Hematopoietic multipotent progenitor cell treated with erythropoietin and hydrocortisone succinate and interleukin-3 and kit ligand, for 17 days (in vitro differentiated cells): Measurements from ENCODE around the gene MAGEA4.
"Not testable (repeated sequence)": the region's sequence is repeated elsewhere in the genome, so short reads cannot be mapped to it uniquely, and the experiment has no call there.

Source experiments
- DNase-seq: peaks from one replicate; pipeline ENCODE4 v3.0.0-alpha.2; 2015; ENCODE audit warnings: low spot score

MAGEA4 gene

GRCh38 chrX:151912780-151913179 lies at the start of gene MAGEA4:
Gene MAGEA4 (plus strand): TSS chrX:151912889. CDS start chrX:151923665, 10,776 bp downstream.
- DNase-seq, result no peak

GRCh38 chrX:151870602-151871001 lies 42.1 kb upstream of the MAGEA4 start:
- DNase-seq, result no peak

- DNase-seq, result no peak
These were observed 41.4 kb upstream of the MAGEA4 start for GRCh38 chrX:151871244-151871643.

GRCh38 chrX:151873096-151873495 lies 39.6 kb upstream of the MAGEA4 start:
- DNase-seq, result no peak

GRCh38 chrX:151875270-151876026 lies 37.2 kb upstream of the MAGEA4 start:
- no peak for DNase-seq

- no peak for DNase-seq
These were observed 34.1 kb upstream of the MAGEA4 start for GRCh38 chrX:151878574-151878973.

- DNase-seq, result no peak
These were observed 32.8 kb upstream of the MAGEA4 start for GRCh38 chrX:151879856-151880255.

GRCh38 chrX:151880895-151881294 lies 31.8 kb upstream of the MAGEA4 start:
- no peak for DNase-seq

GRCh38 chrX:151889421-151889820 lies 23.3 kb upstream of the MAGEA4 start:
- no peak for DNase-seq

GRCh38 chrX:151896734-151897474 lies 15.8 kb upstream of the MAGEA4 start:
- DNase-seq, result no peak

- DNase-seq, result no peak
These were observed 13.1 kb upstream of the MAGEA4 start for GRCh38 chrX:151899622-151900021.

- DNase-seq, result no peak
These were observed 10.9 kb upstream of the MAGEA4 start for GRCh38 chrX:151901826-151902225.

- DNase-seq, result no peak
These were observed 9.7 kb upstream of the MAGEA4 start for GRCh38 chrX:151902813-151903591.

GRCh38 chrX:151904989-151905388 lies 7.7 kb upstream of the MAGEA4 start:
- DNase-seq, result no peak

- DNase-seq, result no peak
These were observed 468 bp upstream of the MAGEA4 start for GRCh38 chrX:151912221-151912620.

GRCh38 chrX:151918736-151919135 lies 6.0 kb downstream of the MAGEA4 start:
- DNase-seq, result not testable (repeated sequence)

- no peak for DNase-seq
These were observed 6.9 kb downstream of the MAGEA4 start for GRCh38 chrX:151919610-151920009.

- DNase-seq, result no peak
These were observed 7.4 kb downstream of the MAGEA4 start for GRCh38 chrX:151920101-151920500.

- DNase-seq, result no peak
These were observed 7.8 kb downstream of the MAGEA4 start for GRCh38 chrX:151920530-151920929.

GRCh38 chrX:151921292-151921691 lies 8.6 kb downstream of the MAGEA4 start:
- DNase-seq, result no peak

- no peak for DNase-seq
These were observed 9.2 kb downstream of the MAGEA4 start for GRCh38 chrX:151921866-151922265.

GRCh38 chrX:151922692-151923091 lies 10.0 kb downstream of the MAGEA4 start:
- no peak for DNase-seq

GRCh38 chrX:151923648-151924047 lies 11.0 kb downstream of the MAGEA4 start:
- no peak for DNase-seq
